ENCODE results near the gene CHURC1. TPM values are rescaled to one million over a fixed set of nuclear protein-coding genes. Genes with fewer than 3 reads are reported as not detected.

Gene CHURC1
- total RNA-seq, 2 donors from 2014 or later, result 70.9 to 102 TPM

DNA sequence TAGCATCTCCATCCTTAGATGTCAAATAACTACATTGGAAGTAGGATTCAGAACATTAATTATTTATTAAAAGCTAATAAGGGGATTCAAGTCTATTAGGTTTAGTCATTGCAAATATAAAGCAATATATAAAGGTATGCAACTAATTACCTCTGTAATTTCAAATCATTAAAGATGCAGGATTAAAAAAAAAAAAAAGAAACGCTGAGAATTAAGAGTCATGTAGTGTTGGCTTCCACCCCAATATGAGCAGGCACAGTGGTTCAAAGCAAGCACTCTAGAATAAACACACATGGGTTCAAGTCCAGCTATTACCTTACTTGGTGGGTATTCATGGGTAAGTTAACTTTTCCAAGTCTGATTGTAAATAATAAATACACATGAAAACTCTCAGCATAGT, 45.4 kb upstream of the CHURC1 start:
- H3K27me3 ChIP-seq, result no peaks in the 10 kb centered on the region
- no peak for TF ChIP-seq CTCF (IDR thresholded peaks at IDR 0.05)
- no peaks in the 10 kb centered on the region for H3K9me3 ChIP-seq
- H3K27ac ChIP-seq, result no peak overlapping the region
- H3K4me3 ChIP-seq, result no peak overlapping the region
- H3K36me3 ChIP-seq, result no peaks in the 10 kb centered on the region
- no peak for DNase-seq (ENCODE audit: low spot score)
- H3K4me1 ChIP-seq, result peaks cover 0 to 5% of the 10 kb centered on the region in 2 donors

GRCh38 chr14:64870160-64870559, 44.1 kb upstream of the CHURC1 start:
- H3K27me3 ChIP-seq, result no peaks in the 10 kb centered on the region
- no peaks in the 10 kb centered on the region for H3K9me3 ChIP-seq
- no peak for DNase-seq (ENCODE audit: low spot score)
- peaks cover 0 to 10% of the 10 kb centered on the region in 2 donors for H3K4me1 ChIP-seq
- TF ChIP-seq CTCF (IDR thresholded peaks at IDR 0.05), result no peak
- no peaks in the 10 kb centered on the region for H3K36me3 ChIP-seq
- H3K27ac ChIP-seq, result no peak overlapping the region
- H3K4me3 ChIP-seq, result no peak overlapping the region

- no peak for TF ChIP-seq CTCF (IDR thresholded peaks at IDR 0.05)
- Histone ChIP-seq H3K4me1 (peaks cover 0 to 13% of the 10 kb centered on the region in 2 donors), H3K36me3 (no peaks in the 10 kb centered on the region), H3K9me3 (no peaks in the 10 kb centered on the region), H3K27me3 (no peaks in the 10 kb centered on the region), H3K27ac (no peak overlapping the region), H3K4me3 (no peak overlapping the region)
- no peak for DNase-seq (ENCODE audit: low spot score)
These were observed 42.9 kb upstream of the CHURC1 start for GRCh38 chr14:64871344-64871743.

GRCh38 chr14:64873506-64874219, 40.6 kb upstream of the CHURC1 start:
- H3K4me3 ChIP-seq, result no peak overlapping the region
- H3K4me1 ChIP-seq, result peaks cover 0 to 8% of the 10 kb centered on the region in 2 donors
- H3K27ac ChIP-seq, result no peak overlapping the region
- no peaks in the 10 kb centered on the region for H3K36me3 ChIP-seq
- no peak for TF ChIP-seq CTCF (IDR thresholded peaks at IDR 0.05)
- DNase-seq (ENCODE audit: low spot score), result no peak
- no peaks in the 10 kb centered on the region for H3K27me3 ChIP-seq
- H3K9me3 ChIP-seq, result no peaks in the 10 kb centered on the region

GRCh38 chr14:64875350-64875749, 38.9 kb upstream of the CHURC1 start:
- no peaks in the 10 kb centered on the region for H3K36me3 ChIP-seq
- peaks cover 0 to 20% of the 10 kb centered on the region in 2 donors for H3K4me1 ChIP-seq
- TF ChIP-seq CTCF (IDR thresholded peaks at IDR 0.05), result no peak
- no peak for DNase-seq (ENCODE audit: low spot score)
- no peak overlapping the region for H3K4me3 ChIP-seq
- H3K9me3 ChIP-seq, result no peaks in the 10 kb centered on the region
- no peak overlapping the region for H3K27ac ChIP-seq
- H3K27me3 ChIP-seq, result no peaks in the 10 kb centered on the region

DNA sequence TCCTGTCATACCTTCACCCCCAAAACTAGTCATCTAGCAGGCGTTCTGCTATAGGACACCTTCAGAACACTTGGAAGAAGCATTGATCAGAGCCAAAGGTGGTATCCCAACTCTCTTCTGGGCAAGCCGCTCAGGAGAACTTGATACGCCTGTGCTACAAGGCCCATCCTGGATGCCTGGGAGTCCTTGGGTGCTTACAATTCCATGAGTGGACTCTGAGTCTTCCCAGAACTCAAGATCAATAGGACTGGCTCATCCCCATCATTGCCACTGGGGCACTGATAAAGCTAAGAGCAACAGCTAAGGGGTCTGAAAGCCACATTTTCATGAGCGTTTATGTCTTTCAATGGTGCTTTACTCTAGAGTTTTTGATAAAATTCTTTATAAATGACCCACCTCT, 36.4 kb upstream of the CHURC1 start:
- H3K27ac ChIP-seq, result peak overlapping the region in 1 of 2 donors; percentile 95
- no peaks in the 10 kb centered on the region for H3K27me3 ChIP-seq
- no peak for DNase-seq (ENCODE audit: low spot score)
- no peak for TF ChIP-seq CTCF (IDR thresholded peaks at IDR 0.05)
- peaks cover 0 to 26% of the 10 kb centered on the region in 2 donors for H3K4me1 ChIP-seq
- no peaks in the 10 kb centered on the region for H3K9me3 ChIP-seq
- no peak overlapping the region for H3K4me3 ChIP-seq
- H3K36me3 ChIP-seq, result no peaks in the 10 kb centered on the region
